HUDEP-2 (cell line): ENCODE results near the gene PKLR.

Experiments
- DNase-seq, 76 experiments: peaks; one replicate each; lab custom pipeline; 2025; ENCODE audit not compliant: unreplicated experiment in 76 of 76; lab: John Stamatoyannopoulos, UW

Gene PKLR

GRCh38 chr1:155287987-155288543 lies 13.2 kb downstream of the PKLR start:
- DNase-seq: peak in 34 of 76 experiments; percentile 15 to 60 (median 42)

GRCh38 chr1:155286544-155286943 lies 14.7 kb downstream of the PKLR start:
- DNase-seq: no peak

- DNase-seq: no peak
Measured at GRCh38 chr1:155285631-155286044, 15.6 kb downstream of the PKLR start.

GRCh38 chr1:155285063-155285462 lies 16.2 kb downstream of the PKLR start:
- no peak for DNase-seq

- DNase-seq: no peak
Measured at GRCh38 chr1:155284476-155284875, 16.8 kb downstream of the PKLR start.

GRCh38 chr1:155282488-155283091 lies 18.6 kb downstream of the PKLR start:
- no peak for DNase-seq

- DNase-seq: no peak
Measured at GRCh38 chr1:155279268-155279667, 22.0 kb downstream of the PKLR start.

GRCh38 chr1:155278689-155279160 lies 22.5 kb downstream of the PKLR start:
- DNase-seq: no peak

GRCh38 chr1:155277902-155278688 lies 23.1 kb downstream of the PKLR start:
- DNase-seq: peak in 34 of 76 experiments; percentile 11 to 66 (median 39)

- DNase-seq: peak in 74 of 76 experiments; percentile 29 to 98 (median 95)
Measured at GRCh38 chr1:155277070-155277901, 24.0 kb downstream of the PKLR start, which contains the start of gene HCN3. HCN3 (plus strand) TSS chr1:155277463; CDS start chr1:155277591, 128 bp downstream.

GRCh38 chr1:155273343-155274245 lies 27.6 kb downstream of the PKLR start, which contains the start of gene CLK2:
CLK2 (minus strand) TSS chr1:155273504; CDS start chr1:155270977, 2,527 bp downstream.
- DNase-seq: peak in 75 of 76 experiments; percentile 47 to 96 (median 91)

GRCh38 chr1:155272466-155273342 lies 28.5 kb downstream of the PKLR start:
- peak in 11 of 76 experiments; percentile 44 to 62 (median 52) for DNase-seq

GRCh38 chr1:155269381-155269780 lies 31.9 kb downstream of the PKLR start:
- no peak for DNase-seq

GRCh38 chr1:155268630-155269029 lies 32.6 kb downstream of the PKLR start:
- DNase-seq: no peak

GRCh38 chr1:155267373-155267772 lies 33.9 kb downstream of the PKLR start:
- DNase-seq: no peak

- DNase-seq: no peak
Measured at GRCh38 chr1:155266553-155266952, 34.7 kb downstream of the PKLR start.

GRCh38 chr1:155263067-155263466 lies 38.2 kb downstream of the PKLR start:
- DNase-seq: no peak

- DNase-seq: peak in 74 of 76 experiments; percentile 39 to 96 (median 88)
Measured at GRCh38 chr1:155261852-155262673, 39.2 kb downstream of the PKLR start, which contains the start of gene SCAMP3. SCAMP3 (minus strand) TSS chr1:155262360; CDS start chr1:155262151, 209 bp downstream.
